Measurements from ENCODE around the gene BSDC1.

- TF ChIP-seq CTCF (IDR thresholded peaks at IDR 0.05; ENCODE audit: low read depth, low read length) (no peak), EZH2phosphoT487 (IDR thresholded peaks at IDR 0.05; ENCODE audit: low read depth) (no peak)
Observed at GRCh38 chr1:32356478-32356877, 37.8 kb downstream of the BSDC1 start.

Measured in OCI-LY3 (cell line).